Measurements from ENCODE around the gene EMP3.

EMP3 gene

GRCh38 chr19:48321372-48321621 lies 4.1 kb upstream of the EMP3 start:
- peak overlapping the region; percentile 83 for H3K9ac ChIP-seq (ENCODE audit: low read length)
- H3K23ac ChIP-seq (ENCODE audit: low read length): no peak overlapping the region
- H2BK5ac ChIP-seq (ENCODE audit: low read depth, low read length, poor library complexity): peak overlapping the region; percentile 89
- no peaks in the 10 kb centered on the region for H3K36me3 ChIP-seq (ENCODE audit: control insufficient read depth in 1 of 2, insufficient read depth in 2 of 2, low read length in 2 of 2)
- peak overlapping the region; percentile 89 for H4K8ac ChIP-seq (ENCODE audit: low read depth, low read length)
- no peaks in the 10 kb centered on the region for H3K27me3 ChIP-seq (ENCODE audit: insufficient read depth, low read length)
- H4K91ac ChIP-seq (ENCODE audit: low read depth, low read length): peak overlapping the region; percentile 92
- WGBS (ENCODE audit: extremely low coverage, insufficient coverage, insufficient read length): no CpG with 5 or more reads among the region's 22 CpGs
- H3K18ac ChIP-seq (ENCODE audit: low read length): peak overlapping the region; percentile 60
- H3K4me1 ChIP-seq (ENCODE audit: control insufficient read depth in 1 of 2, insufficient read depth in 2 of 2, low read length in 2 of 2): peaks cover 18 to 24% of the 10 kb centered on the region in 2 experiments
- peak; percentile 98 to 99 for DNase-seq
- H3K27ac ChIP-seq (ENCODE audit: low read depth, low read length): peak overlapping the region; percentile 84
- H2AK5ac ChIP-seq (ENCODE audit: low read length): peak overlapping the region; percentile 6
- peaks cover 17% of the 10 kb centered on the region for H3K79me1 ChIP-seq (ENCODE audit: low read length)
- no peaks in the 10 kb centered on the region for H3K9me3 ChIP-seq (ENCODE audit: insufficient read depth, low read depth, low read length)
- peak overlapping the region; percentile 91 for H2BK120ac ChIP-seq (ENCODE audit: insufficient read depth, low read length, poor library complexity)
- peak overlapping the region; percentile 70 for H3K4me3 ChIP-seq (ENCODE audit: low read depth, low read length)
- peak overlapping the region; percentile 85 for H3K4me2 ChIP-seq (ENCODE audit: low read length)
- peak overlapping the region; percentile 88 for H3K14ac ChIP-seq (ENCODE audit: low read length)
- peak overlapping the region; percentile 76 for H3K4ac ChIP-seq (ENCODE audit: low read depth, low read length)
- peak overlapping the region; percentile 84 for H4K12ac ChIP-seq (ENCODE audit: low read depth, low read length)
- H2AFZ ChIP-seq (ENCODE audit: insufficient read depth, low read length, poor library complexity): peak overlapping the region; percentile 64
- H2BK12ac ChIP-seq (ENCODE audit: low read length): no peak overlapping the region
- H3K79me2 ChIP-seq (ENCODE audit: control insufficient read depth, insufficient read depth, low read length, poor library complexity): peaks cover 5% of the 10 kb centered on the region

- H3K27me3 ChIP-seq (ENCODE audit: insufficient read depth, low read length): no peaks in the 10 kb centered on the region
- no peaks in the 10 kb centered on the region for H3K9me3 ChIP-seq (ENCODE audit: insufficient read depth, low read depth, low read length)
- peak overlapping the region; percentile 89 for H4K8ac ChIP-seq (ENCODE audit: low read depth, low read length)
- H3K4me1 ChIP-seq (ENCODE audit: control insufficient read depth in 1 of 2, insufficient read depth in 2 of 2, low read length in 2 of 2): peaks cover 18 to 24% of the 10 kb centered on the region in 2 experiments
- H4K91ac ChIP-seq (ENCODE audit: low read depth, low read length): peak overlapping the region; percentile 92
- H3K18ac ChIP-seq (ENCODE audit: low read length): peak overlapping the region; percentile 60
- H3K14ac ChIP-seq (ENCODE audit: low read length): peak overlapping the region; percentile 88
- peak overlapping the region; percentile 84 for H4K12ac ChIP-seq (ENCODE audit: low read depth, low read length)
- peak; percentile 97 to 99 for DNase-seq
- H3K9ac ChIP-seq (ENCODE audit: low read length): peak overlapping the region; percentile 83
- no CpG with 5 or more reads among the region's 63 CpGs for WGBS (ENCODE audit: extremely low coverage, insufficient coverage, insufficient read length)
- H3K36me3 ChIP-seq (ENCODE audit: control insufficient read depth in 1 of 2, insufficient read depth in 2 of 2, low read length in 2 of 2): no peaks in the 10 kb centered on the region
- peak overlapping the region; percentile 67 for H2BK12ac ChIP-seq (ENCODE audit: low read length)
- H3K23ac ChIP-seq (ENCODE audit: low read length): no peak overlapping the region
- H3K4me2 ChIP-seq (ENCODE audit: low read length): peak overlapping the region; percentile 85
- peaks cover 5% of the 10 kb centered on the region for H3K79me2 ChIP-seq (ENCODE audit: control insufficient read depth, insufficient read depth, low read length, poor library complexity)
- peak overlapping the region; percentile 70 for H3K4me3 ChIP-seq (ENCODE audit: low read depth, low read length)
- peak overlapping the region; percentile 76 for H3K4ac ChIP-seq (ENCODE audit: low read depth, low read length)
- peak overlapping the region; percentile 70 for H2AK5ac ChIP-seq (ENCODE audit: low read length)
- peak overlapping the region; percentile 64 for H2AFZ ChIP-seq (ENCODE audit: insufficient read depth, low read length, poor library complexity)
- peak overlapping the region; percentile 84 for H3K27ac ChIP-seq (ENCODE audit: low read depth, low read length)
- H2BK120ac ChIP-seq (ENCODE audit: insufficient read depth, low read length, poor library complexity): peak overlapping the region; percentile 91
- H2BK5ac ChIP-seq (ENCODE audit: low read depth, low read length, poor library complexity): peak overlapping the region; percentile 89
- H3K79me1 ChIP-seq (ENCODE audit: low read length): peaks cover 17% of the 10 kb centered on the region
Observed at GRCh38 chr19:48321622-48322591, 3.4 kb upstream of the EMP3 start.

GRCh38 chr19:48329167-48329891 lies 4.0 kb downstream of the EMP3 start:
- H3K27ac ChIP-seq (ENCODE audit: low read depth, low read length): no peak overlapping the region
- H3K14ac ChIP-seq (ENCODE audit: low read length): no peak overlapping the region
- no peak overlapping the region for H2AFZ ChIP-seq (ENCODE audit: insufficient read depth, low read length, poor library complexity)
- H3K9me3 ChIP-seq (ENCODE audit: insufficient read depth, low read depth, low read length): peaks cover 4% of the 10 kb centered on the region
- peaks cover 3% of the 10 kb centered on the region for H3K79me2 ChIP-seq (ENCODE audit: control insufficient read depth, insufficient read depth, low read length, poor library complexity)
- DNase-seq: peak in 1 of 2 donors; percentile 56
- no peak overlapping the region for H2BK120ac ChIP-seq (ENCODE audit: insufficient read depth, low read length, poor library complexity)
- WGBS (ENCODE audit: extremely low coverage, insufficient coverage, insufficient read length): no CpG with 5 or more reads among the region's 15 CpGs
- no peak overlapping the region for H4K12ac ChIP-seq (ENCODE audit: low read depth, low read length)
- H4K91ac ChIP-seq (ENCODE audit: low read depth, low read length): no peak overlapping the region
- H3K4me1 ChIP-seq (ENCODE audit: control insufficient read depth in 1 of 2, insufficient read depth in 2 of 2, low read length in 2 of 2): peaks cover 24 to 34% of the 10 kb centered on the region in 2 experiments
- H3K9ac ChIP-seq (ENCODE audit: low read length): no peak overlapping the region
- H2AK5ac ChIP-seq (ENCODE audit: low read length): peak overlapping the region; percentile 42
- peak overlapping the region; percentile 76 for H3K4me2 ChIP-seq (ENCODE audit: low read length)
- H3K18ac ChIP-seq (ENCODE audit: low read length): no peak overlapping the region
- peak overlapping the region; percentile 11 for H4K8ac ChIP-seq (ENCODE audit: low read depth, low read length)
- H3K79me1 ChIP-seq (ENCODE audit: low read length): peaks cover 19% of the 10 kb centered on the region
- no peak overlapping the region for H3K4me3 ChIP-seq (ENCODE audit: low read depth, low read length)
- H3K36me3 ChIP-seq (ENCODE audit: control insufficient read depth in 1 of 2, insufficient read depth in 2 of 2, low read length in 2 of 2): no peaks in the 10 kb centered on the region
- no peaks in the 10 kb centered on the region for H3K27me3 ChIP-seq (ENCODE audit: insufficient read depth, low read length)
- no peak overlapping the region for H3K4ac ChIP-seq (ENCODE audit: low read depth, low read length)
- no peak overlapping the region for H3K23ac ChIP-seq (ENCODE audit: low read length)
- H2BK5ac ChIP-seq (ENCODE audit: low read depth, low read length, poor library complexity): no peak overlapping the region
- H2BK12ac ChIP-seq (ENCODE audit: low read length): peak overlapping the region; percentile 42

DNA sequence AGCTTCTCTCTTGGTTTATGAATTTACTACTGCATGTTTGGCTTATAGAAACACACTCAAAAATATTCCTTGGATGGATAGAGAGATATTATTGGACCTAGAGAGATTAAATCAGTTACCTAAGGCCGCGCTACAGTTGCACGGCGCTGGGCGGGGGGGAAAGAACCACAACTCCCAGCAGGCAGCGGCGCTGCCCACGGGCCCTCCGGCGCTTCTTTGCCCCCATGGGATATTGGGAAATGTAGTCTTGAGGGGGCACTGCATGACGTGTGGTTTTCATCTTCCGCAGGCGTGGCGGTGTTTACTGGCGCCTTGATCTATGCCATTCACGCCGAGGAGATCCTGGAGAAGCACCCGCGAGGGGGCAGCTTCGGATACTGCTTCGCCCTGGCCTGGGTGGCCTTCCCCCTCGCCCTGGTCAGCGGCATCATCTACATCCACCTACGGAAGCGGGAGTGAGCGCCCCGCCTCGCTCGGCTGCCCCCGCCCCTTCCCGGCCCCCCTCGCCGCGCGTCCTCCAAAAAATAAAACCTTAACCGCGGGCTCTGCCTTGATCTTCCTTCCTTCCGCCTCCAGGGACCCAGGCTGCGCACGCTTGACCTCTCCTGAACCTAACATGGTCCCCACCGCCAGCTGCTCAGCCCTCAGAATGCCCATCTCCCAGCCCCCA lies 4.8 kb downstream of the EMP3 start:
- Histone ChIP-seq H2BK12ac (ENCODE audit: low read length) (peak overlapping the region; percentile 56), H3K79me1 (ENCODE audit: low read length) (peaks cover 19% of the 10 kb centered on the region), H4K12ac (ENCODE audit: low read depth, low read length) (peak overlapping the region; percentile 92), H3K4me3 (ENCODE audit: low read depth, low read length) (peak overlapping the region; percentile 72), H3K4me1 (ENCODE audit: control insufficient read depth in 1 of 2, insufficient read depth in 2 of 2, low read length in 2 of 2) (peaks cover 22 to 29% of the 10 kb centered on the region in 2 experiments), H3K36me3 (ENCODE audit: control insufficient read depth in 1 of 2, insufficient read depth in 2 of 2, low read length in 2 of 2) (no peaks in the 10 kb centered on the region), H2AFZ (ENCODE audit: insufficient read depth, low read length, poor library complexity) (peak overlapping the region; percentile 57), H2BK5ac (ENCODE audit: low read depth, low read length, poor library complexity) (peak overlapping the region; percentile 61), H3K79me2 (ENCODE audit: control insufficient read depth, insufficient read depth, low read length, poor library complexity) (peaks cover 3% of the 10 kb centered on the region), H4K8ac (ENCODE audit: low read depth, low read length) (peak overlapping the region; percentile 82), H2AK5ac (ENCODE audit: low read length) (peak overlapping the region; percentile 67), H2BK120ac (ENCODE audit: insufficient read depth, low read length, poor library complexity) (peak overlapping the region; percentile 37), H4K91ac (ENCODE audit: low read depth, low read length) (peak overlapping the region; percentile 94), H3K27ac (ENCODE audit: low read depth, low read length) (peak overlapping the region; percentile 44), H3K18ac (ENCODE audit: low read length) (peak overlapping the region; percentile 25), H3K14ac (ENCODE audit: low read length) (peak overlapping the region; percentile 88), H3K4me2 (ENCODE audit: low read length) (peak overlapping the region; percentile 76), H3K27me3 (ENCODE audit: insufficient read depth, low read length) (no peaks in the 10 kb centered on the region), H3K23ac (ENCODE audit: low read length) (no peak overlapping the region), H3K9me3 (ENCODE audit: insufficient read depth, low read depth, low read length) (peaks cover 4% of the 10 kb centered on the region), H3K4ac (ENCODE audit: low read depth, low read length) (peak overlapping the region; percentile 74), H3K9ac (ENCODE audit: low read length) (peak overlapping the region; percentile 54)
- WGBS (ENCODE audit: extremely low coverage, insufficient coverage, insufficient read length): no CpG with 5 or more reads among the region's 41 CpGs
- peak; percentile 72 to 88 for DNase-seq

Data from trophoblast cell (in vitro differentiated cells and primary cell).